D721Med (cell line): ENCODE data around the gene GEMIN5.

Experiments
- DNase-seq: peaks from one replicate; pipeline ENCODE4 v3.0.0; 2011; ENCODE audit warnings: low spot score; ENCODE audit not compliant: insufficient read length
- FAIRE-seq: peaks from 2 replicates; lab custom pipeline; 2011; peaks lifted over from hg19 to GRCh38; lab: Jason Lieb, UNC
- CTCF ChIP-seq: IDR thresholded peaks from 2 replicates; pipeline ENCODE4 v1.5.1; 2012; ENCODE audit warnings: mild to moderate bottlenecking, control low read depth; ENCODE audit not compliant: insufficient read depth; ENCODE audit errors: missing control alignments

The GEMIN5 gene

GRCh38 chr5:154858297-154858971 is 79.6 kb downstream of the GEMIN5 start, which contains the start of gene CNOT8:
TSS of gene CNOT8 (plus strand) at chr5:154858627. CDS start at chr5:154863279, 4,652 bp downstream.
- TF ChIP-seq CTCF: no peak
- peak; percentile 46 for DNase-seq
- FAIRE-seq: no peak

- DNase-seq (peak; percentile 74), FAIRE-seq (no peak)
- TF ChIP-seq CTCF: no peak
These were observed 80.3 kb downstream of the GEMIN5 start for GRCh38 chr5:154857530-154858296.

- TF ChIP-seq CTCF: no peak
- FAIRE-seq: no peak
- no peak for DNase-seq
These were observed 86.7 kb downstream of the GEMIN5 start for GRCh38 chr5:154851351-154851750.

GRCh38 chr5:154850255-154851062 is 87.6 kb downstream of the GEMIN5 start, which contains the start of gene FAXDC2:
TSS of gene FAXDC2 (minus strand) at chr5:154850603. CDS start at chr5:154838178, 12,425 bp downstream.
- no peak for FAIRE-seq
- TF ChIP-seq CTCF: no peak
- no peak for DNase-seq

- DNase-seq (no peak), FAIRE-seq (no peak)
- no peak for TF ChIP-seq CTCF
These were observed 88.2 kb downstream of the GEMIN5 start for GRCh38 chr5:154849791-154850201.

- no peak for TF ChIP-seq CTCF
- no peak for FAIRE-seq
- no peak for DNase-seq
These were observed 88.7 kb downstream of the GEMIN5 start for GRCh38 chr5:154849264-154849785.
